ENCODE results near the gene APBA2. TPM values are rescaled to one million over a fixed set of nuclear protein-coding genes. Genes with fewer than 3 reads are reported as not detected.

APBA2 gene
- total RNA-seq, 1 donor from 2014 or later = 42.1 TPM

DNA sequence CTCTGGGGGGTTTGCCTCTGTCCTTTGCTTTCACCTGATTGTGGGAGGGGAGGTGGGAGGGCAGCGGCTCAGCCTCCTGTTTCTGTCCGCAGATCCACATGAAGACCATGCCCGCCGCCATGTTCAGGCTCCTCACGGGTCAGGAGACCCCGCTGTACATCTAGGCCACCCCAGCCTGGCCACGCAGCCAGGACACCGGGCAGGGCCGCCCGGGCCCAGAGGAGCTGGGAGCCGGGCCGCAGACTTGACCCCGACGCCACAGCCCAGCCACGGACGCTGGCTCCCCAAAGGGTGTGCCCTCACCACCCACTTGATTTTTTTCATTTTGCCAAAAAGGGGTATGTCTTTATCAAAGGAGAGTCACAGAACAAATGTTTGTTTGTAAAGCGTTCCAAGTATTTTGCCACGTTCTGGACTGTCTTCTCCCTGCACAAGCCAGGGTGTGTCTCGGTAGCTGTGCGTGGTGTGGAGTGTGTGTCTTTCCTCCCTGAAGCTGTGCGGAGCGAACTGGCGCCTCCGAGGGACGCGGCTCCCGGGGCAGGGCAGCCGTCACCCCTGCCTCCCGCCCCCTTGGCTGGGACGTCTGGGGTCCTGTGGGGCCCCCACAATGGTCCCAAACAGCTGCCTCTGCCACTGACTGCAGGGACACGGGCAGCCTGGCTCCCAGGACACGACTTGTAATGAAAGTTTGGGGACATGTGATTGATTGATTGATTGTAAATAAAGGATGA is 231.4 kb downstream of the APBA2 start:
- no peak for DNase-seq (ENCODE audit: low read depth, low spot score)

- no peak for DNase-seq (ENCODE audit: low read depth, low spot score)
Measured at GRCh38 chr15:29117778-29118177, 232.0 kb downstream of the APBA2 start.

GRCh38 chr15:29119847-29120246 is 234.1 kb downstream of the APBA2 start:
- DNase-seq (ENCODE audit: low read depth, low spot score) = no peak

DNA sequence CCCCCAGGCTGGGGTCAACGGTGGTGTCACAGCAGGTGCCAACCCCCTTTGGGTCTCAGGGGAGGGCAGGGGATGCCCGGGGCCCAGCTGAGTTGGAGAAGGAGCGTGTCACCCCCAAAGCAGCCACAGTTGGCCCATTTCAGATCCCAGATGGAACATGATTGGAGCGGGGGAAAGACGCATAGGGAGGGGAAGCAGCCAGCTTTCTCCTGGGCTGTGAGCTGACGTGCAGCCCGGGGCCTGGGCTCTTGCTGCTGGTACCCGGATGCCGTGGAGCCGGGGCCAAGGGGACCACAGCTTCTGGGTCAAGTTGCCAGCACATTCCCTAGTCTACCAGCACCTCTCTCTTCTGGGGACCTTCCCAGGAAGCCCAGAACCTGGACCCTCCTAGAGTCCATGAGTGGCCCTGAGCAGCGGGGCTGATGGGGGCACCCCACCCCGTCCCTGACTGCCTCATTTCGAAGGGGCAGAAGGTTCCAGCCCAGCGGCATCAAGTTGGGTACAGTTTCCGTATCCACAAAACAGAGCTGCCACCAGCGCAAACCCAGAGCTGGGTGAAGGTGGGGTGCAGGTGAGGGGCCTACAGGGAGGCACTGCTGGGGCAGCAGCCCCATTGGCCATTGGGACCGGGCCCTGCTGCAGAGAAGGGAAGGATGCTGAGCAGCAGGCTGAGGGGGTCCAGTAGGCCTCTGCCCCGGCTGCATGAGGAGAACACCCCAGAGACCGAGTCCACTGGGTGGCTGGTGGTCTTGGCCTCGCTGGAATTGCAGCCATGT is 235.0 kb downstream of the APBA2 start:
- no peak for DNase-seq (ENCODE audit: low read depth, low spot score)

DNA sequence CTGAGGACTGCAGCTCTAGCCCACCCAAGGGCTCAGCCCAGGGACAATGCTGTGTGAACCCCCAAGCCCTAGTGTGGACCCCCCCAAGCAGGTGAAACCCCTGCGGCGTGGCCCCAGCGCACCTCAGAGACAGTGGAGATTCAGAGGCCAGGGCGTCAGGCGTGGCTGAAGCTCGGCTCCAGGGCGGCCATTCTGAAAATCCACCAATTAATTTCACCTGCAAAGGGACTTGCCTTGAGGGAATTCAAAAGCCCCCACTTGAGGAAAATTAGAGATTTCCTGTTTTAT is 235.5 kb downstream of the APBA2 start:
- DNase-seq (ENCODE audit: low read depth, low spot score) = no peak

DNA sequence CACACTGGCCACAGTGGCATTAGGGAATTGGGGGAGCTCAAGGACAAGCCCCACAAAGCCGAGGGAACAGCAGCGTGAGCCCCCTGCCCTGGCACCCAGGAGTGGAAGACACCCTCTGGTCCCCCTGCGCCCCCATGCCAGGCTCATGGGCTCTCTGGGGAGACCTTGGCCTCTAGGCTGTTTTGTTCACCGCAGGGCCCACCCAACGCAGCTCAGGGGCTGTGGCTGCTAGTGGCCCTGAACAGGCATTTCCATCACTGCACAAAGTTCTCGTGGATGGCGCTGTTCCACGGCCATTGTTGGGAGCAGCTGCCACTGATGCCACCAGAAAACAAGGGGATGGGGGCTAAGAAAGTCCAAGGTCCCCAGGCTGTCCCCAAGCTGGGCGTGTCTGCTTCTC is 236.1 kb downstream of the APBA2 start:
- no peak for DNase-seq (ENCODE audit: low read depth, low spot score)

GRCh38 chr15:29122506-29122905 is 236.7 kb downstream of the APBA2 start:
- no peak for DNase-seq (ENCODE audit: low read depth, low spot score)

- DNase-seq (ENCODE audit: low read depth, low spot score) = no peak
Measured at GRCh38 chr15:29123171-29123570, 237.4 kb downstream of the APBA2 start.

DNA sequence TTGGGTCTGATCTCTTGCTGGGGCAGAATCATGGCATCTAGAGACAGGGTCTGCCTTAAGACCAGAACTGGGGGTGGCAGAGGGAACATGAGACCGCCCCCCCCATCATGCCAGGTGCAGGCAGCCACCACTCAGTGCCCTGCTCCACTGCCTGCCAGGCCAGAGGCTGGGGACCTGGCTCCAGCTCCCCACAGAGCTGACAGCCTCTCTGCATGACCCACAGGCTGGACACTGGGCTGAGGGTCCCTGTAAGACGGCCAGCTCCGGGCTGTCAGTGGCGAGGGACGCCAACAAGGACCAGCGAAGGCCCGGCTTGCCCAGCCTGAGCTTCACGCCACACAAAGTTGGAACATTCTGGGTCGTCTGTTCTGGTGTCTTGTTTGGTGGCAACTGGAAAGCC is 238.2 kb downstream of the APBA2 start:
- no peak for DNase-seq (ENCODE audit: low read depth, low spot score)

- DNase-seq (ENCODE audit: low read depth, low spot score) = no peak
Measured at GRCh38 chr15:29124581-29125381, 239.0 kb downstream of the APBA2 start.

- DNase-seq (ENCODE audit: low read depth, low spot score) = no peak
Measured at GRCh38 chr15:29125382-29126207, 239.8 kb downstream of the APBA2 start.

DNA sequence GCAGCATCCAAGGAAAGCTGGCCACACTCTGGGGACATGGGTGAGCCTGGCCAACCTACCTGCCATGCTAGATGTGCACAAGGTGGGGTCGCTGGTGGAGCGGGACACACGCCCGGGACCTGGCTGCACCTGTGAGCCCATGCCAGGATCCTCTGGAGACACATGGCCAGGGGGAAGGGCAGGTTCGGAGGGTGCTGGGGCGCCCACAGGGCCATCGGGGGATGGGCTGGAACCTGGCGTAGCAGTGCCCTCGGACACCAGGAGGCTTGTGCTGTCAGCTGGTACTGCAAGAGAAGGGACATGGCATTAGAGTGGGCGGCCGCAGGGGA is 240.4 kb downstream of the APBA2 start:
- no peak for DNase-seq (ENCODE audit: low read depth, low spot score)

GRCh38 chr15:29126821-29127461 is 241.2 kb downstream of the APBA2 start:
- no peak for DNase-seq (ENCODE audit: low read depth, low spot score)

GRCh38 chr15:29127506-29128430 is 242.0 kb downstream of the APBA2 start:
- DNase-seq (ENCODE audit: low read depth, low spot score) = no peak

DNA sequence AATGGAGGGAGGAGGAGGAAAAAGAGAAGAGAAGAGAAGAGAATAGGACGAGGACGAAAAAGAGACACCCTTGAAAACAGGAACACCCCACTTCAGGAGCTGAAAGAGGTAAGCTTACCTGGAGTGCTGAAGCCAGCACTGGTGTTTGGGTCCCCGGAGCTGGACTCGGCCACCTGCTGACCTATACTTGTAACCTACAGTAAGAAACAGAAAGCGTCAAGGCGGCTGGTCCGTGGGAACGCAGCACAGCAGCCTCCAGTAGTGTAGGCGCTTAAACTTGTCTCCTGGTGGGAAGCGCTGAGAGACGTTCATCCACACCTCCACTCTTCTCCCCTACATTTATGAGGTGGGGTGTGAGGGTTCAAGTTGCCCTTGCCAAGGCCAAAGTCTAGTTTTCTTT is 242.9 kb downstream of the APBA2 start:
- DNase-seq (ENCODE audit: low read depth, low spot score) = no peak

- no peak for DNase-seq (ENCODE audit: low read depth, low spot score)
Measured at GRCh38 chr15:29129221-29129620, 243.4 kb downstream of the APBA2 start.

DNA sequence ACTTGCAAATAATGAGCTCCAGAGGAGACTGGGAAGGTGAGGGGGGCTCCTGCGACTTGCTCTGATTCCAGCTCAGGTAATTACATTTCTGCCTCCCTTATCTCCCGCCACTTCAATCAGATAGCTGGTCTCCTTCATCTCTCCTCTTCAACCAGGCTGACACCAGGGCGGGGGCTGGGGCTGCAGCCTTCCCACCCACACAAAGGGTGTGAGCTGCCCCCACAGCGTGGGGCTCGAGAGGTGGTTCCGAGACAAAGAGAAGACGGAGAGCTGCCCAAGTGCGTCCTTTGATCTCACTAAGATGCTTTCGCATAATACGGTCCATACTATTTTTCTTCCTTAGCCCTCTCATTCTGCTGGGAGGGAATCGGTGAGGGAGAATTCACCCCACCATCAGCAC is 244.2 kb downstream of the APBA2 start:
- DNase-seq (ENCODE audit: low read depth, low spot score) = no peak

DNA sequence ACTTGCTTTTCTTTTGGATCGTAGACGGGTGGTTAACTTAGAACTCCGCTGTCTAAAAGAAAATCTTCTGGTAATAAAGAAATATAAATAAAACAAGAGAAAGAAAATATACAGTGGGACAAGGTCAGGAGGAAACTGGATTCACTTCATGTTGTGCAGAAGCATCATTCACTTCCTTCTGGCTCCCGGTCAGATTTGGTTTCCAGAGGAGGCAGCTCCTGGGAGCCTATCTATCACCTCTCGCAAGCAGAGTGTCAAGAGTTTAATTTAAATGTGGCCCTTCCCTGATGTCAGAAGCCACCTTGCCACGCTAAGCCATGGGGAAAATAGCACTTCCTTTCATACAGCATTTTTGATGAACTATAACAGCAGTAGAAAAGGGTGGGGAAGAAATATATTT is 244.7 kb downstream of the APBA2 start:
- no peak for DNase-seq (ENCODE audit: low read depth, low spot score)

DNA sequence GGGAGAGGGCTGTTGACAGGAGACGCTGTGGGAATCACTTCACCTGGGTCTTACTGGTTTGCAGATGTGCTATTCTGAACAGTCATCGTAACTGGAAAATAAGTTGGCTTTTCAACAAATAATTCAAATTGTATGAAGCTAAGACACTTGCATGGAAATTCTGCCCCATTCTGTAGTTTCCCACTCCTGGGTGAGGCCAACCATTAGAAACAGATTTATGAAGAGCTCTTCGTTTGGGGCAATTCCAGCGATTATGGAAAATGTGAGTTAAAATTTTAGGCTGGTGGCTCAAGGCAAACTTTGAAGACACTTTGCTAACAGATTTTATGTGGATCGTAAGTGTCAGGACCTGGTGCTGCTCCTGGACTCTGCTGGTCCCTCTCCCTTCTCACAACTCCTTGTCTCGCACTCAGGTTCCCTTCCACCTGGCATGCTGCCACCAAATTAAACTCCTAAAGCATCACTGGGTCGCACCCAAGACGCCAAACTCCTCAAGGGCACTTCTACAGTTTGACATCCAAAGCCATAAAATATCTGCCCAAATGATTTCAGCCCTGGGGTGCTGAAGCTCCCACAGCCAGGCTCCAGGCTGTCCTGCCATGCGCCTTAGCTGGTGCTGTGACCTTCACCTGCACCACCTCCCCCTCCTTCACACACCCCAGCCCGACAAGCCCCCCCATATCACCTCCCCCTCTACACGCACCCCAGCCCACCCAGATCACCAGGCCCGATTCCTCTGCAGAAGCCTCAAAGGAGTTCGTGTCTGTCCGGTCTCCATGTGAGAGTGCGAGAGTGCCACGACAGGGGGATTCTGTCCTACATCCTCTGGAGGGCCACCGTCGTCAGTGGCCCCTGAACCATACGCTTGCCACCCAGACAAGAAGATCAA is 245.4 kb downstream of the APBA2 start:
- no peak for DNase-seq (ENCODE audit: low read depth, low spot score)

Data from pulmonary artery endothelial cell (primary cell).